HCT116 (cell line): Measurements from ENCODE around the gene CPNE4. TPM values are rescaled to one million over a fixed set of nuclear protein-coding genes. Genes with fewer than 3 reads are reported as not detected.

Experiments
- ATAC-seq: fragments of 200-7000 bp; cut with Tn5 transposase; 2 replicates; pipeline ENCODE4 v1.9.1; 2020; ENCODE audit warnings: mild to moderate bottlenecking, moderate library complexity
- BruUV-seq: library from RNA; stranded (reverse); fragments of 400-500 nt; replicated peaks from 2 replicates; lab custom pipeline; 2021; lab: Mats Ljungman, UMichigan
- CTCF ChIA-PET: fragments of 300-600 bp; sonication (Branson Sonifier 250); formaldehyde crosslinking; loops from one replicate; lab custom pipeline; 2021; ENCODE audit warnings: antibody characterized with exemption; lab: Charles Lee
- POLR2A ChIA-PET: fragments of 300-600, 350-600 bp; sonication (Branson Sonifier 250); formaldehyde crosslinking; loops from one replicate; lab custom pipeline; 2021; ENCODE audit warnings: antibody characterized with exemption; lab: Charles Lee
- RAD21 ChIA-PET, 2 experiments: fragments of 300-600 bp; sonication (Branson Sonifier 250); formaldehyde crosslinking; loops; one replicate each; lab custom pipeline; 2023; ENCODE audit warnings: low total read pairs in 2 of 2; ENCODE audit not compliant: uncharacterized antibody in 2 of 2, unreplicated experiment in 2 of 2, low non-redundant PET in 1 of 2; lab: Charles Lee
- DNase-seq: peaks from one replicate; pipeline ENCODE4 v3.0.0-alpha.2; 2010; ENCODE audit warnings: low read depth, low spot score
- H2AFZ ChIP-seq: fragments of 200-600 bp; shearing (Covaris generic), sonication (generic); 2 replicates; pipeline ENCODE4 v1.6.1; 2017; ENCODE audit warnings: low read depth, mixed run types, mixed read lengths, antibody characterized with exemption, low read length; ENCODE audit not compliant: poor library complexity, severe bottlenecking
- H3K27ac ChIP-seq: 2 replicates; pipeline ENCODE4 v1.5.1; 2012; ENCODE audit warnings: low read depth, low read length
- H3K27me3 ChIP-seq: fragments of 200-600 bp; sonication (generic); 2 replicates; pipeline ENCODE4 v1.6.1; 2016; ENCODE audit warnings: mixed run types, low read length, mixed read lengths; ENCODE audit not compliant: insufficient read depth
- H3K36me3 ChIP-seq, 2 experiments: fragments of 200-500 bp in 1 of 2; fragments of 200-600 bp in 1 of 2; sonication (Bioruptor generic) in 1 of 2; sonication (generic) in 1 of 2; 2 replicates each; pipeline versions ENCODE4 v1.5.1 to v1.6.1; 2014 to 2016; ENCODE audit warnings: low read length in 2 of 2, inconsistent platforms in 1 of 2, mixed read lengths in 1 of 2, mixed run types in 1 of 2; ENCODE audit not compliant: insufficient read depth in 2 of 2, control insufficient read depth in 1 of 2
- H3K4me1 ChIP-seq, 2 experiments: fragments of 200-600 bp in 1 of 2; sonication (generic) in 1 of 2; 2 replicates each; pipeline versions ENCODE4 v1.5.1 to v1.6.1; 2012 to 2017; ENCODE audit warnings: low read length in 2 of 2, inconsistent platforms in 1 of 2, mild to moderate bottlenecking in 1 of 2, mixed read lengths in 1 of 2, mixed run types in 1 of 2, moderate library complexity in 1 of 2; ENCODE audit not compliant: insufficient read depth in 2 of 2, control insufficient read depth in 1 of 2
- H3K4me2 ChIP-seq: fragments of 200-600 bp; sonication (generic); 2 replicates; pipeline ENCODE4 v1.6.1; 2017; ENCODE audit warnings: mixed run types, low read length, mixed read lengths
- H3K4me3 ChIP-seq, 2 experiments: fragments of 200-600 bp in 1 of 2; sonication (generic) in 1 of 2; replicated peaks in 1 of 2; 2 replicates each; pipeline ENCODE4 v1.5.1; 2011 to 2016; ENCODE audit warnings: low read length in 2 of 2, control low read depth in 1 of 2, low read depth in 1 of 2, mild to moderate bottlenecking in 1 of 2, mixed read lengths in 1 of 2, mixed run types in 1 of 2
- H3K79me2 ChIP-seq: fragments of 200-600 bp; sonication (generic); 2 replicates; pipeline ENCODE4 v1.6.1; 2017; ENCODE audit warnings: mild to moderate bottlenecking, mixed run types, low read length, moderate library complexity, mixed read lengths; ENCODE audit not compliant: insufficient read depth
- H3K9ac ChIP-seq: fragments of 200-600 bp; sonication (generic); 2 replicates; pipeline ENCODE4 v1.6.1; 2016; ENCODE audit warnings: low read length, mixed read lengths
- H3K9me2 ChIP-seq: fragments of 200-600 bp; sonication (generic), shearing (Covaris generic); 2 replicates; pipeline ENCODE4 v1.6.1; 2017; ENCODE audit warnings: mixed run types, mild to moderate bottlenecking, moderate library complexity; ENCODE audit not compliant: insufficient read depth
- H3K9me3 ChIP-seq, 2 experiments: fragments of 200-500 bp in 1 of 2; fragments of 200-600 bp in 1 of 2; sonication (Bioruptor generic) in 1 of 2; sonication (generic) in 1 of 2; 2 replicates each; pipeline ENCODE4 v1.6.1; 2014 to 2017; ENCODE audit warnings: low read length in 2 of 2, mixed read lengths in 2 of 2, inconsistent platforms in 1 of 2, low read depth in 1 of 2, mild to moderate bottlenecking in 1 of 2, mixed run types in 1 of 2, moderate library complexity in 1 of 2; ENCODE audit not compliant: control insufficient read depth in 1 of 2, insufficient read depth in 1 of 2
- H4K20me1 ChIP-seq: fragments of 200-600 bp; sonication (generic), shearing (Covaris generic); 2 replicates; pipeline ENCODE4 v1.6.1; 2017; ENCODE audit warnings: mixed run types, mild to moderate bottlenecking, moderate library complexity; ENCODE audit not compliant: insufficient read depth
- FOSL1 ChIP-seq: IDR thresholded peaks from 2 replicates; pipeline ENCODE4 v1.6.1; 2012; ENCODE audit warnings: low read depth
- POLR2AphosphoS5 ChIP-seq: IDR thresholded peaks from 2 replicates; pipeline ENCODE4 v1.6.1; 2011; ENCODE audit warnings: mild to moderate bottlenecking, low read depth, low read length, moderate library complexity
- SP1 ChIP-seq: IDR thresholded peaks from 2 replicates; pipeline ENCODE4 v1.6.1; 2012; ENCODE audit warnings: low read depth
- ZBTB33 ChIP-seq: IDR thresholded peaks from 2 replicates; pipeline ENCODE4 v1.6.1; 2011; ENCODE audit warnings: mild to moderate bottlenecking, low read length, moderate library complexity; ENCODE audit not compliant: insufficient replicate concordance; ENCODE audit errors: extremely low read depth
- intact Hi-C: fragments of 100-400 bp; cut with micrococcal nuclease; formaldehyde crosslinking; loops from 2 replicates; pipeline ENCODE4 v1.10.0; 2022
- total RNA-seq: library from RNA; stranded (reverse); gene quantifications from one replicate; pipeline ENCODE4 v1.2.1, GENCODE V29; 2021; ENCODE audit not compliant: unreplicated experiment
- TF ChIP-seq, protein P1 (sequence below): IDR thresholded peaks from 2 replicates; pipeline ENCODE4 v1.6.1; 2012

Gene CPNE4
- total RNA-seq, 1 experiment from 2014 or later, result not detected

- no peak for ATAC-seq
- no peak for DNase-seq
Observed at GRCh38 chr3:131591394-131592014, 443.3 kb downstream of the CPNE4 start.

DNA sequence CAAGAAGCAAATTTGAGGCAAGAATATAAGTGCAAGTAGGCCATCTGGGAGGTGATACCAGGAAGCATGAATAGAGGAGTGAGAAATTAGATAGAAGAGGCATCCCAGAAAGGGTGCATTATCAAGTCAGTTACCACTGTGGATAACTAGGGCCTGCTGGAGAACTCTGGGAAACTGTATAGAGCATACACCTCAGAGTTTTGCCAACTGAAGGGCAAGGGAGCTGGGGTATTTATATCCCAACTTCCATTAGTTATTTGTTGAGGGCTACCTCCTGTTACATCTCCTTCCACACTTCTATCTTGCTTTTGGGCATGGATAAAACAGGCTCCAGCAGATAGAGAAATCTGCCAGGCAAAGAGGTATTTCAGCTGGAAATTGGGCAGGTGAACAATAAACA is 448.5 kb downstream of the CPNE4 start:
- ChIA-PET CTCF (no interaction called here), POLR2A (no interaction called here), RAD21 (no interaction called here)
- H3K4me1 ChIP-seq, result no peaks in the 10 kb centered on the region
- H3K79me2 ChIP-seq, result no peaks in the 10 kb centered on the region
- intact Hi-C loops, result no loop called here
- no TSS peak for BruUV-seq
- no peak overlapping the region for H2AFZ ChIP-seq
- H3K9me2 ChIP-seq, result no peaks in the 10 kb centered on the region
- H3K9me3 ChIP-seq, result no peaks in the 10 kb centered on the region
- no peak overlapping the region for H3K4me3 ChIP-seq
- no peak overlapping the region for H3K9ac ChIP-seq
- TF ChIP-seq POLR2AphosphoS5 (no peak), ZBTB33 (no peak)
- TF ChIP-seq, protein P1, sequence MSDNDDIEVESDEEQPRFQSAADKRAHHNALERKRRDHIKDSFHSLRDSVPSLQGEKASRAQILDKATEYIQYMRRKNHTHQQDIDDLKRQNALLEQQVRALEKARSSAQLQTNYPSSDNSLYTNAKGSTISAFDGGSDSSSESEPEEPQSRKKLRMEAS, result no peak
- no peak overlapping the region for H3K27ac ChIP-seq
- H3K36me3 ChIP-seq, result no peaks in the 10 kb centered on the region
- ATAC-seq (no peak), DNase-seq (no peak)
- H4K20me1 ChIP-seq, result no peaks in the 10 kb centered on the region
- no peak overlapping the region for H3K4me2 ChIP-seq
- peaks cover 45% of the 10 kb centered on the region for H3K27me3 ChIP-seq

More at GRCh38 chr3:131591394-131592014, 443.3 kb downstream of the CPNE4 start:
- no TSS peak for BruUV-seq
- H3K9me2 ChIP-seq, result no peaks in the 10 kb centered on the region
- peaks cover 28% of the 10 kb centered on the region for H3K27me3 ChIP-seq
- H3K9ac ChIP-seq, result no peak overlapping the region
- H3K27ac ChIP-seq, result no peak overlapping the region
- no peaks in the 10 kb centered on the region for H3K9me3 ChIP-seq
- intact Hi-C loops, result no loop called here
- TF ChIP-seq FOSL1, result no peak
- TF ChIP-seq SP1, result no peak
- no peaks in the 10 kb centered on the region for H4K20me1 ChIP-seq
- ChIA-PET CTCF (no interaction called here), POLR2A (no interaction called here), RAD21 (no interaction called here)
- no peaks in the 10 kb centered on the region for H3K36me3 ChIP-seq
- H3K4me3 ChIP-seq, result no peak overlapping the region
- no peak overlapping the region for H2AFZ ChIP-seq
- H3K4me1 ChIP-seq, result no peaks in the 10 kb centered on the region
- H3K79me2 ChIP-seq, result no peaks in the 10 kb centered on the region
- H3K4me2 ChIP-seq, result no peak overlapping the region
